VCaP (cell line): ENCODE results near the gene GTF3C1.
"Not testable (repeated sequence)": the region's sequence is repeated elsewhere in the genome, so short reads cannot be mapped to it uniquely, and the experiment has no call there.

Source experiments
- H3K27ac ChIP-seq: fragments of 450-650 bp; 2 replicates; pipeline ENCODE4 v1.5.1; 2017
- CTCF ChIP-seq: fragments of 450-650 bp; conservative IDR thresholded peaks from 2 replicates; pipeline ENCODE4 v1.5.1; 2017; ENCODE audit warnings: mild to moderate bottlenecking, moderate library complexity

The GTF3C1 gene

DNA sequence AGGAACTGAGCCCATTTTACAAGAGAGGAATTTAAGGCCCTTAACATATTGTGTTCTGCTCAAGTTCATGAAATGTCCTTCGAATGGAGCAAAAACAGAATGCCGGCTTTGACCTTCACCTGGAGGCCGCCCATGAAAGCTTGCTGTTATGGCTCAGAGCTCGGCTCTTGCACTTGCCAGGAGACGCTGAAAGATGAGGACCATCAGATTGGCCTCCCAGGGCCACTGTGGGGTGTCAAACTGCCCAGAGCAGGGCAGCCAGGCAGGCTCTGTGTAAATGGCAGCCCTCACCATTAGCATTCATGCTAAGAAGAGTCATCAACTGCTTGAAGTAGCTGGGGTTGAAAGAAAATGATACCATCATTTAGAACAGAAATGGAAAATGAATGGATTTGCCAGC, 108.4 kb downstream of the GTF3C1 start:
- no peak overlapping the region for H3K27ac ChIP-seq
- no peak for TF ChIP-seq CTCF

- no peak overlapping the region for H3K27ac ChIP-seq
Measured at GRCh38 chr16:27439271-27440018, 110.3 kb downstream of the GTF3C1 start.

GRCh38 chr16:27437946-27438345, 111.8 kb downstream of the GTF3C1 start:
- H3K27ac ChIP-seq: no peak overlapping the region
- no peak for TF ChIP-seq CTCF

More at GRCh38 chr16:27439271-27440018, 110.3 kb downstream of the GTF3C1 start:
- TF ChIP-seq CTCF: no peak

- no peak for TF ChIP-seq CTCF
- H3K27ac ChIP-seq: no peak overlapping the region
Measured at GRCh38 chr16:27436921-27437650, 112.6 kb downstream of the GTF3C1 start.

GRCh38 chr16:27436065-27436464, 113.6 kb downstream of the GTF3C1 start:
- no peak for TF ChIP-seq CTCF
- H3K27ac ChIP-seq: no peak overlapping the region

- H3K27ac ChIP-seq: not testable (repeated sequence)
Measured at GRCh38 chr16:27435146-27435545, 114.6 kb downstream of the GTF3C1 start.

- H3K27ac ChIP-seq: no peak overlapping the region
- TF ChIP-seq CTCF: no peak
Measured at GRCh38 chr16:27434141-27435051, 115.3 kb downstream of the GTF3C1 start.
